Stomach (tissue), 9 donors: Measurements from ENCODE around the gene PYGO2. TPM values are rescaled to one million over a fixed set of nuclear protein-coding genes. Genes with fewer than 3 reads are reported as not detected.
A peak's percentile ranks its signal among the peaks of the same experiment; 100 is the strongest.

Experiments used
- DNase-seq, 2 donors: peaks; one replicate each; pipeline versions ENCODE4 v3.0.0 to v3.0.0-alpha.2; 2013 to 2019
- H3K27ac ChIP-seq, 5 donors: fragments of 200-600 bp in 4 of 5; sonication (generic) in 4 of 5; one replicate each; pipeline ENCODE4 v1.5.1; 2013 to 2019; ENCODE audit warnings: mild to moderate bottlenecking in 1 of 5, moderate library complexity in 1 of 5
- H3K27me3 ChIP-seq, 3 donors: fragments of 200-600 bp; sonication (generic); one replicate each; pipeline ENCODE4 v1.5.1; 2017 to 2019; ENCODE audit warnings: mixed run types in 1 of 3
- H3K36me3 ChIP-seq, 4 donors: fragments of 200-600 bp; sonication (generic); 1 replicate in 3 of 4; 2 replicates in 1 of 4; pipeline ENCODE4 v1.5.1; 2016 to 2019
- H3K4me1 ChIP-seq, 4 donors: fragments of 200-600 bp; sonication (generic); one replicate each; pipeline ENCODE4 v1.5.1; 2016 to 2019
- H3K4me3 ChIP-seq, 4 donors: fragments of 200-600 bp; sonication (generic) in 3 of 4; one replicate each; pipeline ENCODE4 v1.5.1; 2016 to 2019; ENCODE audit warnings: mild to moderate bottlenecking in 1 of 4
- H3K9me3 ChIP-seq, 4 donors: fragments of 200-600 bp; sonication (generic); one replicate each; pipeline ENCODE4 v1.5.1; 2016 to 2019
- EP300 ChIP-seq: sonication (generic); formaldehyde crosslinking; IDR thresholded peaks from one replicate; pipeline ENCODE4 v1.6.1; 2017; ENCODE audit warnings: antibody characterized with exemption
- POLR2A ChIP-seq, 4 donors: fragments of 450-650 bp; IDR thresholded peaks; one replicate each; pipeline ENCODE4 v1.6.1; 2016; ENCODE audit warnings: antibody characterized with exemption in 4 of 4, control low read depth in 2 of 4, mild to moderate bottlenecking in 1 of 4, moderate library complexity in 1 of 4
- POLR2AphosphoS5 ChIP-seq, 3 donors: sonication (generic); formaldehyde crosslinking; IDR thresholded peaks; one replicate each; pipeline ENCODE4 v1.6.1; 2016; ENCODE audit warnings: antibody characterized with exemption in 3 of 3
- WGBS, 5 donors: extraction: QIAGEN DNeasy Blood & Tissue Kit in 3 of 5; methylation state at CpG; one replicate each; pipeline versions ENCODE4 v1.1.5 to v1.1.7; 2013 to 2018; 5-methylcytosine and 5-hydroxymethylcytosine counted together
- intact Hi-C: fragments of 100-400 bp; cut with DNase I; formaldehyde crosslinking; loops from one replicate; pipeline ENCODE4 v1.15.1; 2023; ENCODE audit warnings: low total_unique reads
- polyA plus RNA-seq, 3 donors: library from polyadenylated mRNA; stranded (reverse); fragments of 200-250 nt; gene quantifications; one replicate each; pipeline ENCODE4 v1.2.3, GENCODE V29; 2013
- total RNA-seq, 5 donors: library from RNA; depleted of rRNA; stranded (reverse); fragments of >200 nt; gene quantifications; one replicate each; pipeline versions ENCODE4 v1.1.0 to v1.2.3, GENCODE V29; 2014 to 2016
- TF ChIP-seq, protein P1 (sequence below), 7 experiments: fragments of 450-650 bp in 4 of 7; fragments of 200-600 bp in 3 of 7; sonication (generic) in 3 of 7; IDR thresholded peaks; one replicate each; pipeline ENCODE4 v1.5.1; 2016 to 2019; ENCODE audit warnings: antibody characterized with exemption in 7 of 7, control low read depth in 2 of 7, mild to moderate bottlenecking in 1 of 7
- donor health status: healthy with polysubstance abuse.
- donor health status: Bipolar disorder and iron deficiency.
- donor health status: healthy.

PYGO2 gene
- total and polyA plus RNA-seq, 8 donors = 8.1 to 75.3 (median 19.7) TPM

DNA sequence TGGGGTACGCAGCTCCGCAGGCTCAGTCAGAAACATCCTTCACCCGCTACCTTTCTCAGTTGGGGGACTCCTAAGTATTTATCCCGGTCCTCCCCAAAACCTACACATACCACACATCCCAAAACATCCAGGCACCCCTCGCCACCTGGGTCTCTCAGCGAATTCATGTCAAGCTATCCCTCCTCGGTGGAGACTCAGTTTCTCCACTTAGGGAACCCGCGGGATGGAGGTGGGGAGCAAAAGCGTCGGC, 39.8 kb upstream of the PYGO2 start:
- intact Hi-C loops = no loop called here
- Histone ChIP-seq H3K4me1 (peaks cover 42 to 60% (median 48%) of the 10 kb centered on the region in 4 donors), H3K4me3 (peak overlapping the region; percentile 78 to 90 (median 85)), H3K9me3 (no peaks in the 10 kb centered on the region), H3K27me3 (no peaks in the 10 kb centered on the region), H3K27ac (peak overlapping the region; percentile 98 to 100 (median 99)), H3K36me3 (no peaks in the 10 kb centered on the region)
- no peak for DNase-seq
- TF ChIP-seq POLR2A (IDR thresholded peaks at IDR 0.05) (no peak), POLR2AphosphoS5 (IDR thresholded peaks at IDR 0.05) (no peak), EP300 (no peak)
- TF ChIP-seq, protein P1, sequence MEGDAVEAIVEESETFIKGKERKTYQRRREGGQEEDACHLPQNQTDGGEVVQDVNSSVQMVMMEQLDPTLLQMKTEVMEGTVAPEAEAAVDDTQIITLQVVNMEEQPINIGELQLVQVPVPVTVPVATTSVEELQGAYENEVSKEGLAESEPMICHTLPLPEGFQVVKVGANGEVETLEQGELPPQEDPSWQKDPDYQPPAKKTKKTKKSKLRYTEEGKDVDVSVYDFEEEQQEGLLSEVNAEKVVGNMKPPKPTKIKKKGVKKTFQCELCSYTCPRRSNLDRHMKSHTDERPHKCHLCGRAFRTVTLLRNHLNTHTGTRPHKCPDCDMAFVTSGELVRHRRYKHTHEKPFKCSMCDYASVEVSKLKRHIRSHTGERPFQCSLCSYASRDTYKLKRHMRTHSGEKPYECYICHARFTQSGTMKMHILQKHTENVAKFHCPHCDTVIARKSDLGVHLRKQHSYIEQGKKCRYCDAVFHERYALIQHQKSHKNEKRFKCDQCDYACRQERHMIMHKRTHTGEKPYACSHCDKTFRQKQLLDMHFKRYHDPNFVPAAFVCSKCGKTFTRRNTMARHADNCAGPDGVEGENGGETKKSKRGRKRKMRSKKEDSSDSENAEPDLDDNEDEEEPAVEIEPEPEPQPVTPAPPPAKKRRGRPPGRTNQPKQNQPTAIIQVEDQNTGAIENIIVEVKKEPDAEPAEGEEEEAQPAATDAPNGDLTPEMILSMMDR (IDR thresholded peaks at IDR 0.05) = no peak
- WGBS, 5 donors = 0 to 2% (median 0%) methylated on average over 11 of the region's 11 CpGs

GRCh38 chr1:155000726-155001424, 39.3 kb upstream of the PYGO2 start:
- peak overlapping the region; percentile 78 to 90 (median 85) for H3K4me3 ChIP-seq
- WGBS, 5 donors = 0% methylated on average over 20 to 43 of the region's 43 CpGs

GRCh38 chr1:155000411-155000725, 38.8 kb upstream of the PYGO2 start:
- intact Hi-C loops = no loop called here
- TF ChIP-seq POLR2AphosphoS5 (IDR thresholded peaks at IDR 0.05) = no peak
- no peak for TF ChIP-seq EP300
- TF ChIP-seq, protein P1 (IDR thresholded peaks at IDR 0.05) = no peak
- no peak for TF ChIP-seq POLR2A (IDR thresholded peaks at IDR 0.05)
- DNase-seq = peak in 1 of 2 donors; percentile 64

More at GRCh38 chr1:155000726-155001424, 39.3 kb upstream of the PYGO2 start:
- TF ChIP-seq, protein P1 (IDR thresholded peaks at IDR 0.05) = peak in 2 of 7 experiments; percentile 15 to 32
- no peak for TF ChIP-seq EP300
- TF ChIP-seq POLR2AphosphoS5 (IDR thresholded peaks at IDR 0.05) = peak; percentile 16 to 86 (median 85)
- TF ChIP-seq POLR2A (IDR thresholded peaks at IDR 0.05) = no peak
- peak; percentile 97 for DNase-seq
- Histone ChIP-seq H3K27ac (peak overlapping the region; percentile 98 to 100 (median 99)), H3K9me3 (no peaks in the 10 kb centered on the region), H3K4me1 (peaks cover 37 to 60% (median 45%) of the 10 kb centered on the region in 4 donors), H3K36me3 (no peaks in the 10 kb centered on the region), H3K27me3 (no peaks in the 10 kb centered on the region)
- intact Hi-C loops = no loop called here

GRCh38 chr1:154999571-155000410, 38.2 kb upstream of the PYGO2 start:
- DNase-seq = peak; percentile 65 to 79
- Histone ChIP-seq H3K27me3 (no peaks in the 10 kb centered on the region), H3K36me3 (no peaks in the 10 kb centered on the region), H3K27ac (peak overlapping the region; percentile 98 to 100 (median 99)), H3K4me1 (peaks cover 31 to 58% (median 43%) of the 10 kb centered on the region in 4 donors), H3K9me3 (no peaks in the 10 kb centered on the region), H3K4me3 (peak overlapping the region; percentile 78 to 90 (median 85))
- TF ChIP-seq POLR2A (IDR thresholded peaks at IDR 0.05) (no peak), POLR2AphosphoS5 (IDR thresholded peaks at IDR 0.05) (no peak), EP300 (no peak)
- TF ChIP-seq, protein P1 (IDR thresholded peaks at IDR 0.05) = no peak
- intact Hi-C loops = no loop called here
- 1 to 3% (median 3%) methylated on average over 32 to 50 of the region's 50 CpGs for WGBS, 5 donors

More at GRCh38 chr1:155000411-155000725, 38.8 kb upstream of the PYGO2 start:
- 0 to 3% (median 1%) methylated on average over 8 to 13 of the region's 13 CpGs for WGBS, 5 donors
- Histone ChIP-seq H3K9me3 (no peaks in the 10 kb centered on the region), H3K4me1 (peaks cover 32 to 60% (median 43%) of the 10 kb centered on the region in 4 donors), H3K27ac (peak overlapping the region; percentile 98 to 100 (median 99)), H3K4me3 (peak overlapping the region; percentile 78 to 90 (median 85)), H3K36me3 (no peaks in the 10 kb centered on the region), H3K27me3 (no peaks in the 10 kb centered on the region)
